ENCODE data around the gene DPP6. TPM values are rescaled to one million over a fixed set of nuclear protein-coding genes. Genes with fewer than 3 reads are reported as not detected.

The DPP6 gene
- total RNA-seq, 1 experiment from 2014 or later: not detected

DNA sequence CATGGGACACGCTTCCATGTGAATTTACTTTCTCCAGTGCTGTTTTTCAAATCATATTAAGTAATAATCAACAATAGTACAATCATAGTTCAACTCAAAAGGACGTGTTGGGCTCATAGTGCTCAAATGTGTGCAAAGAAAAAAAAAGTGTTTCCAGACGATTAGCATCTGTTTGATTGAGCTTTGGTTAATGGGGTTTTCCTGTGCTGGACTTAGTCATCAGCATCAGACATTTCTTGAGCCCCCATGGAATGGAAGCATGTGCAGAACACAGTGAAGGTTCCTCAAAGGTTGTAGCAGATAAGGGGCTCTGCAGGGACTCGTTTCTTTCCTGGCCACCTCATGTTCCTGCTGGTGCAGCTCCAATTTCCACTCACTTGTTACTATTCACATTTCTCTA is 716.8 kb downstream of the DPP6 start:
- Histone ChIP-seq H3K4me3 (ENCODE audit: low read depth in 2 of 2, low read length in 2 of 2) (no peak overlapping the region), H3K27ac (ENCODE audit: low read length) (no peak overlapping the region), H3K36me3 (ENCODE audit: control insufficient read depth, insufficient read depth, low read length) (no peaks in the 10 kb centered on the region), H3K27me3 (ENCODE audit: control insufficient read depth, insufficient read depth, low read length) (no peaks in the 10 kb centered on the region), H3K4me1 (ENCODE audit: control insufficient read depth, insufficient read depth, low read length) (no peaks in the 10 kb centered on the region; the same call in 1 of the 2 replicates), H3K9me3 (ENCODE audit: control insufficient read depth, insufficient read depth, low read depth, low read length) (no peaks in the 10 kb centered on the region)
- intact Hi-C loops (cut with micrococcal nuclease; ENCODE audit: unreplicated experiment) (no loop called here), in situ Hi-C loops (cut with HindIII; ENCODE audit: low pct_unique_long_range_greater_than_20kb, low sequenced_read_pairs) (no loop called here)
- CTCF ChIA-PET: no interaction called here
- ATAC-seq: no peak
- POLR2A ChIA-PET: no interaction called here
- TF ChIP-seq TCF7L2 (IDR thresholded peaks at IDR 0.05; ENCODE audit: low read depth, low read length) (no peak), POLR2AphosphoS5 (IDR thresholded peaks at IDR 0.05; ENCODE audit: low read depth, low read length) (no peak), SIN3A (IDR thresholded peaks at IDR 0.05; ENCODE audit: borderline replicate concordance, insufficient read depth, low read depth, low read length) (no peak)
- TF ChIP-seq, protein P1, sequence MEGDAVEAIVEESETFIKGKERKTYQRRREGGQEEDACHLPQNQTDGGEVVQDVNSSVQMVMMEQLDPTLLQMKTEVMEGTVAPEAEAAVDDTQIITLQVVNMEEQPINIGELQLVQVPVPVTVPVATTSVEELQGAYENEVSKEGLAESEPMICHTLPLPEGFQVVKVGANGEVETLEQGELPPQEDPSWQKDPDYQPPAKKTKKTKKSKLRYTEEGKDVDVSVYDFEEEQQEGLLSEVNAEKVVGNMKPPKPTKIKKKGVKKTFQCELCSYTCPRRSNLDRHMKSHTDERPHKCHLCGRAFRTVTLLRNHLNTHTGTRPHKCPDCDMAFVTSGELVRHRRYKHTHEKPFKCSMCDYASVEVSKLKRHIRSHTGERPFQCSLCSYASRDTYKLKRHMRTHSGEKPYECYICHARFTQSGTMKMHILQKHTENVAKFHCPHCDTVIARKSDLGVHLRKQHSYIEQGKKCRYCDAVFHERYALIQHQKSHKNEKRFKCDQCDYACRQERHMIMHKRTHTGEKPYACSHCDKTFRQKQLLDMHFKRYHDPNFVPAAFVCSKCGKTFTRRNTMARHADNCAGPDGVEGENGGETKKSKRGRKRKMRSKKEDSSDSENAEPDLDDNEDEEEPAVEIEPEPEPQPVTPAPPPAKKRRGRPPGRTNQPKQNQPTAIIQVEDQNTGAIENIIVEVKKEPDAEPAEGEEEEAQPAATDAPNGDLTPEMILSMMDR (IDR thresholded peaks at IDR 0.05): no peak
- TF ChIP-seq, protein P2, sequence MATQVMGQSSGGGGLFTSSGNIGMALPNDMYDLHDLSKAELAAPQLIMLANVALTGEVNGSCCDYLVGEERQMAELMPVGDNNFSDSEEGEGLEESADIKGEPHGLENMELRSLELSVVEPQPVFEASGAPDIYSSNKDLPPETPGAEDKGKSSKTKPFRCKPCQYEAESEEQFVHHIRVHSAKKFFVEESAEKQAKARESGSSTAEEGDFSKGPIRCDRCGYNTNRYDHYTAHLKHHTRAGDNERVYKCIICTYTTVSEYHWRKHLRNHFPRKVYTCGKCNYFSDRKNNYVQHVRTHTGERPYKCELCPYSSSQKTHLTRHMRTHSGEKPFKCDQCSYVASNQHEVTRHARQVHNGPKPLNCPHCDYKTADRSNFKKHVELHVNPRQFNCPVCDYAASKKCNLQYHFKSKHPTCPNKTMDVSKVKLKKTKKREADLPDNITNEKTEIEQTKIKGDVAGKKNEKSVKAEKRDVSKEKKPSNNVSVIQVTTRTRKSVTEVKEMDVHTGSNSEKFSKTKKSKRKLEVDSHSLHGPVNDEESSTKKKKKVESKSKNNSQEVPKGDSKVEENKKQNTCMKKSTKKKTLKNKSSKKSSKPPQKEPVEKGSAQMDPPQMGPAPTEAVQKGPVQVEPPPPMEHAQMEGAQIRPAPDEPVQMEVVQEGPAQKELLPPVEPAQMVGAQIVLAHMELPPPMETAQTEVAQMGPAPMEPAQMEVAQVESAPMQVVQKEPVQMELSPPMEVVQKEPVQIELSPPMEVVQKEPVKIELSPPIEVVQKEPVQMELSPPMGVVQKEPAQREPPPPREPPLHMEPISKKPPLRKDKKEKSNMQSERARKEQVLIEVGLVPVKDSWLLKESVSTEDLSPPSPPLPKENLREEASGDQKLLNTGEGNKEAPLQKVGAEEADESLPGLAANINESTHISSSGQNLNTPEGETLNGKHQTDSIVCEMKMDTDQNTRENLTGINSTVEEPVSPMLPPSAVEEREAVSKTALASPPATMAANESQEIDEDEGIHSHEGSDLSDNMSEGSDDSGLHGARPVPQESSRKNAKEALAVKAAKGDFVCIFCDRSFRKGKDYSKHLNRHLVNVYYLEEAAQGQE (IDR thresholded peaks at IDR 0.05; ENCODE audit: insufficient read depth in 1 of 2, low read depth in 2 of 2, low read length in 1 of 2): no peak
- BruUV-seq (replicated peaks): no TSS peak
- DNase-seq (ENCODE audit: low read depth, low spot score): no peak

DNA sequence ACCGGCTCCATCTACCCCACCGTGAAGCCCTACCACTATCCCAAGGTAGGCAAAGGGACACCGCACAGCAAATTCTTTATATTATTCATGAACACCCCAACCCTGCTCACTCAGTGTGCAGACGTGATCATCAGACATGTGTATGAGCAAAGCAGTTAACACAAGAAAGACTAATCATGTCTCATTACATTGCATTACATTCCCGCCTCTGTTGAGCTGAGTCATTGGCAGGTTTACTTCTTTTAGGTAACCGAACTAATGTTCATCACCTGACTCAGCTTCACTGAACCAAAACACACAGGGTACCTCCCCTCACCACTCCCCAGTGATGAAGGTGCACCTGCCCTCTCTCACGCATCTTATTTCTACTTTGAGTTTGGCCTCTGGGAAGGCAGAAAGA is 717.3 kb downstream of the DPP6 start:
- Histone ChIP-seq H3K9me3 (ENCODE audit: control insufficient read depth, insufficient read depth, low read depth, low read length) (no peaks in the 10 kb centered on the region), H3K27ac (ENCODE audit: low read length) (no peak overlapping the region), H3K4me3 (ENCODE audit: low read depth in 2 of 2, low read length in 2 of 2) (no peak overlapping the region), H3K4me1 (ENCODE audit: control insufficient read depth, insufficient read depth, low read length) (no peaks in the 10 kb centered on the region; the same call in 1 of the 2 replicates), H3K27me3 (ENCODE audit: control insufficient read depth, insufficient read depth, low read length) (no peaks in the 10 kb centered on the region), H3K36me3 (ENCODE audit: control insufficient read depth, insufficient read depth, low read length) (no peaks in the 10 kb centered on the region)
- no TSS peak for BruUV-seq (replicated peaks)
- ATAC-seq (no peak), DNase-seq (ENCODE audit: low read depth, low spot score) (no peak)
- TF ChIP-seq, protein P1 (IDR thresholded peaks at IDR 0.05): no peak
- TF ChIP-seq, protein P2 (IDR thresholded peaks at IDR 0.05; ENCODE audit: insufficient read depth in 1 of 2, low read depth in 2 of 2, low read length in 1 of 2): no peak
- no peak for TF ChIP-seq SIN3A (IDR thresholded peaks at IDR 0.05; ENCODE audit: borderline replicate concordance, insufficient read depth, low read depth, low read length)
- no peak for TF ChIP-seq TCF7L2 (IDR thresholded peaks at IDR 0.05; ENCODE audit: low read depth, low read length)
- TF ChIP-seq POLR2AphosphoS5 (IDR thresholded peaks at IDR 0.05; ENCODE audit: low read depth, low read length): no peak
- intact Hi-C loops (cut with micrococcal nuclease; ENCODE audit: unreplicated experiment) (no loop called here), in situ Hi-C loops (cut with HindIII; ENCODE audit: low pct_unique_long_range_greater_than_20kb, low sequenced_read_pairs) (no loop called here)
- POLR2A ChIA-PET: no interaction called here
- CTCF ChIA-PET: no interaction called here

Data from Panc1 (cell line).